ENCODE measurements around the gene TLE4. TPM values are rescaled to one million over a fixed set of nuclear protein-coding genes. Genes with fewer than 3 reads are reported as not detected.

TLE4 gene
- polyA plus RNA-seq, 1 donor (not counting 4 experiments of a cell fraction or from before 2014, with no cell fraction given) = 14.7 TPM

DNA sequence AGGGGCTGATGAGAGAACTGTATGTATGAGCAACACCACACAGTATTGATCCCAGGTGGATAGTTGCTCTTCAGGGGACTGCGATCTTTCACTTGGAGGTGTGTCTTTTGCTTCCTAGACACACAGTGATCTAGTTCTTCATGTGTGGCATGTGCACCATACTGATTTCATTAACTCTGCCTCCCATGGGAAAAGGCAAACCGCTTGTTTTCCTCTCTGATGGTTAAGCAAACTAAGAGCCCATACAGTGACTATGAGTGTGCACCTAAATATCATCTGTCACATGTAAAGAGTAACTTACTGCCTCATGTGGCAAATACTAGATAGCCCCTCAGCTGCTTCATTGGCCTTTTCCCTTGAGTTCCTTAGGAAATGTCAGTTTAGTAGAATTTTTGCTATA lies 147.3 kb downstream of the TLE4 start:
- Histone ChIP-seq H4K20me1 (ENCODE audit: control insufficient read depth, extremely low read depth, insufficient read depth, low read length) (no peaks in the 10 kb centered on the region), H3K4me3 (ENCODE audit: control insufficient read depth in 2 of 3, extremely low read depth in 1 of 3, insufficient read depth in 2 of 3, low read depth in 1 of 3, low read length in 3 of 3) (no peak overlapping the region), H2AFZ (ENCODE audit: control insufficient read depth, low read length) (no peak overlapping the region), H3K9ac (ENCODE audit: control insufficient read depth, extremely low read depth, insufficient read depth, low read length) (no peak overlapping the region), H3K27ac (ENCODE audit: control insufficient read depth, insufficient read depth, low read length) (no peak overlapping the region), H3K36me3 (ENCODE audit: control insufficient read depth in 2 of 2, extremely low read depth in 1 of 2, insufficient read depth in 2 of 2, low read length in 2 of 2) (peaks cover 5 to 14% of the 10 kb centered on the region in 2 experiments), H3K79me2 (ENCODE audit: control insufficient read depth, insufficient read depth, low read length) (no peaks in the 10 kb centered on the region), H3K4me2 (ENCODE audit: control insufficient read depth, extremely low read depth, insufficient read depth, low read depth, low read length) (no peak overlapping the region), H3K9me1 (ENCODE audit: control insufficient read depth, extremely low read depth, insufficient read depth, low read length) (no peaks in the 10 kb centered on the region), H3K4me1 (ENCODE audit: control insufficient read depth, extremely low read depth, insufficient read depth, low read length) (no peaks in the 10 kb centered on the region), H3K27me3 (ENCODE audit: control insufficient read depth, extremely low read depth, insufficient read depth, low read length) (no peaks in the 10 kb centered on the region), H3K9me3 (ENCODE audit: control insufficient read depth, low read depth, low read length) (no peaks in the 10 kb centered on the region)
- no peak for FAIRE-seq
- no peak for DNase-seq (ENCODE audit: low read depth, low spot score)
- dilution Hi-C loops (cut with MboI; ENCODE audit: extremely low pct_ligation_motif_present, low sequenced_read_pairs) = no loop called here
- no peak for TF ChIP-seq EZH2 (IDR thresholded peaks at IDR 0.05; ENCODE audit: low read length)
- TF ChIP-seq, protein P1, sequence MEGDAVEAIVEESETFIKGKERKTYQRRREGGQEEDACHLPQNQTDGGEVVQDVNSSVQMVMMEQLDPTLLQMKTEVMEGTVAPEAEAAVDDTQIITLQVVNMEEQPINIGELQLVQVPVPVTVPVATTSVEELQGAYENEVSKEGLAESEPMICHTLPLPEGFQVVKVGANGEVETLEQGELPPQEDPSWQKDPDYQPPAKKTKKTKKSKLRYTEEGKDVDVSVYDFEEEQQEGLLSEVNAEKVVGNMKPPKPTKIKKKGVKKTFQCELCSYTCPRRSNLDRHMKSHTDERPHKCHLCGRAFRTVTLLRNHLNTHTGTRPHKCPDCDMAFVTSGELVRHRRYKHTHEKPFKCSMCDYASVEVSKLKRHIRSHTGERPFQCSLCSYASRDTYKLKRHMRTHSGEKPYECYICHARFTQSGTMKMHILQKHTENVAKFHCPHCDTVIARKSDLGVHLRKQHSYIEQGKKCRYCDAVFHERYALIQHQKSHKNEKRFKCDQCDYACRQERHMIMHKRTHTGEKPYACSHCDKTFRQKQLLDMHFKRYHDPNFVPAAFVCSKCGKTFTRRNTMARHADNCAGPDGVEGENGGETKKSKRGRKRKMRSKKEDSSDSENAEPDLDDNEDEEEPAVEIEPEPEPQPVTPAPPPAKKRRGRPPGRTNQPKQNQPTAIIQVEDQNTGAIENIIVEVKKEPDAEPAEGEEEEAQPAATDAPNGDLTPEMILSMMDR (optimal IDR thresholded peaks at IDR 0.05 in 1 of 3, IDR thresholded peaks at IDR 0.05 in 1 of 3, conservative IDR thresholded peaks at IDR 0.05 in 1 of 3; ENCODE audit: extremely low read depth in 1 of 3, insufficient read depth in 2 of 3, low read length in 3 of 3) = no peak

DNA sequence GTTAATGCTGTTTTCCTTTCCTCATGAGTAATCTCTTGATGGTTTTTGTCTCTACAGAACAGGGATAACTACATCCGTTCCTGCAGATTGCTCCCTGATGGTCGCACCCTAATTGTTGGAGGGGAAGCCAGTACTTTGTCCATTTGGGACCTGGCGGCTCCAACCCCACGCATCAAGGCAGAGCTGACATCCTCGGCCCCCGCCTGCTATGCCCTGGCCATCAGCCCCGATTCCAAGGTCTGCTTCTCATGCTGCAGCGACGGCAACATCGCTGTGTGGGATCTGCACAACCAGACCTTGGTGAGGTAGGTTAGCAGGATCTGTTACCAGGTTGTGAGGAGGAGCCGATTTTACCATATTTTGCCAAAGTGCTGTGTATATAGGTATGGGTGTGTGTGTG lies 148.2 kb downstream of the TLE4 start:
- Histone ChIP-seq H3K79me2 (ENCODE audit: control insufficient read depth, insufficient read depth, low read length) (no peaks in the 10 kb centered on the region), H3K36me3 (ENCODE audit: control insufficient read depth in 2 of 2, extremely low read depth in 1 of 2, insufficient read depth in 2 of 2, low read length in 2 of 2) (peaks cover 9 to 14% of the 10 kb centered on the region in 2 experiments), H3K9me3 (ENCODE audit: control insufficient read depth, low read depth, low read length) (no peaks in the 10 kb centered on the region), H3K9ac (ENCODE audit: control insufficient read depth, extremely low read depth, insufficient read depth, low read length) (no peak overlapping the region), H3K27me3 (ENCODE audit: control insufficient read depth, extremely low read depth, insufficient read depth, low read length) (no peaks in the 10 kb centered on the region), H2AFZ (ENCODE audit: control insufficient read depth, low read length) (no peak overlapping the region), H3K4me3 (ENCODE audit: control insufficient read depth in 2 of 3, extremely low read depth in 1 of 3, insufficient read depth in 2 of 3, low read depth in 1 of 3, low read length in 3 of 3) (no peak overlapping the region), H3K4me2 (ENCODE audit: control insufficient read depth, extremely low read depth, insufficient read depth, low read depth, low read length) (no peak overlapping the region), H3K4me1 (ENCODE audit: control insufficient read depth, extremely low read depth, insufficient read depth, low read length) (no peaks in the 10 kb centered on the region), H4K20me1 (ENCODE audit: control insufficient read depth, extremely low read depth, insufficient read depth, low read length) (no peaks in the 10 kb centered on the region), H3K27ac (ENCODE audit: control insufficient read depth, insufficient read depth, low read length) (no peak overlapping the region), H3K9me1 (ENCODE audit: control insufficient read depth, extremely low read depth, insufficient read depth, low read length) (no peaks in the 10 kb centered on the region)
- TF ChIP-seq, protein P1 (optimal IDR thresholded peaks at IDR 0.05 in 1 of 3, IDR thresholded peaks at IDR 0.05 in 1 of 3, conservative IDR thresholded peaks at IDR 0.05 in 1 of 3; ENCODE audit: extremely low read depth in 1 of 3, insufficient read depth in 2 of 3, low read length in 3 of 3) = no peak
- TF ChIP-seq EZH2 (IDR thresholded peaks at IDR 0.05; ENCODE audit: low read length) = no peak
- DNase-seq (ENCODE audit: low read depth, low spot score) = no peak
- dilution Hi-C loops (cut with MboI; ENCODE audit: extremely low pct_ligation_motif_present, low sequenced_read_pairs) = no loop called here
- no peak for FAIRE-seq

All from keratinocyte (primary cell).